Mesendoderm (in vitro differentiated cells): ENCODE results near the gene CNOT1.

ENCODE experiments used
- DNase-seq: peaks from one replicate; pipeline ENCODE4 v3.0.0; 2013
- H2AK5ac ChIP-seq: 2 replicates; pipeline ENCODE4 v1.6.1; 2013; ENCODE audit warnings: low read length, inconsistent platforms
- H2BK120ac ChIP-seq: 2 replicates; pipeline ENCODE4 v1.6.1; 2013; ENCODE audit warnings: low read depth, mild to moderate bottlenecking, low read length, moderate library complexity, mixed read lengths
- H2BK15ac ChIP-seq: replicated peaks from 2 replicates; pipeline ENCODE4 v1.6.1; 2013; ENCODE audit warnings: low read depth, mild to moderate bottlenecking, moderate library complexity
- H2BK5ac ChIP-seq: 2 replicates; pipeline ENCODE4 v1.6.1; 2013; ENCODE audit warnings: low read length, inconsistent platforms
- H3K18ac ChIP-seq: 2 replicates; pipeline ENCODE4 v1.6.1; 2013; ENCODE audit warnings: mild to moderate bottlenecking, low read length, mixed read lengths
- H3K23ac ChIP-seq: one replicate; pipeline ENCODE4 v1.6.1; 2013; ENCODE audit warnings: low read length
- H3K27ac ChIP-seq: 2 replicates; pipeline ENCODE4 v1.5.1; 2013; ENCODE audit warnings: low read depth, mild to moderate bottlenecking, inconsistent platforms, low read length, moderate library complexity
- H3K27me3 ChIP-seq: 2 replicates; pipeline ENCODE4 v1.6.1; 2013; ENCODE audit warnings: low read length, control low read depth, mild to moderate bottlenecking, inconsistent platforms; ENCODE audit not compliant: insufficient read depth, poor library complexity
- H3K36me3 ChIP-seq: 2 replicates; pipeline ENCODE4 v1.6.1; 2013; ENCODE audit warnings: low read length, inconsistent platforms; ENCODE audit not compliant: control insufficient read depth, insufficient read depth
- H3K4ac ChIP-seq: one replicate; pipeline ENCODE4 v1.6.1; 2013; ENCODE audit warnings: low read depth, mild to moderate bottlenecking, low read length, moderate library complexity
- H3K4me1 ChIP-seq: 2 replicates; pipeline ENCODE4 v1.6.1; 2013; ENCODE audit warnings: low read depth, low read length, inconsistent platforms; ENCODE audit not compliant: control insufficient read depth
- H3K4me2 ChIP-seq: 2 replicates; pipeline ENCODE4 v1.6.1; 2013; ENCODE audit warnings: low read length
- H3K4me3 ChIP-seq: 2 replicates; pipeline ENCODE4 v1.5.1; 2013; ENCODE audit warnings: mild to moderate bottlenecking, low read length
- H3K56ac ChIP-seq: one replicate; pipeline ENCODE4 v1.6.1; 2013; ENCODE audit warnings: low read length
- H3K79me1 ChIP-seq: 2 replicates; pipeline ENCODE4 v1.6.1; 2013; ENCODE audit warnings: low read length, inconsistent platforms
- H3K79me2 ChIP-seq: 2 replicates; pipeline ENCODE4 v1.6.1; 2013; ENCODE audit warnings: mild to moderate bottlenecking, low read length; ENCODE audit not compliant: control insufficient read depth, insufficient read depth
- H3K9ac ChIP-seq: 2 replicates; pipeline ENCODE4 v1.6.1; 2013; ENCODE audit warnings: low read length, inconsistent platforms
- H4K5ac ChIP-seq: one replicate; pipeline ENCODE4 v1.6.1; 2013; ENCODE audit warnings: low read length
- H4K8ac ChIP-seq: one replicate; pipeline ENCODE4 v1.6.1; 2013; ENCODE audit warnings: low read depth, mild to moderate bottlenecking, control low read depth, low read length, moderate library complexity
- WGBS: extraction: QIAGEN DNeasy Blood & Tissue Kit; methylation state at CpG from one replicate; pipeline ENCODE4 v1.1.7; 2013; ENCODE audit warnings: low lambda C conversion rate, missing lambda C conversion rate; ENCODE audit not compliant: insufficient coverage; ENCODE audit errors: extremely low coverage; 5-methylcytosine and 5-hydroxymethylcytosine counted together

Gene CNOT1

DNA sequence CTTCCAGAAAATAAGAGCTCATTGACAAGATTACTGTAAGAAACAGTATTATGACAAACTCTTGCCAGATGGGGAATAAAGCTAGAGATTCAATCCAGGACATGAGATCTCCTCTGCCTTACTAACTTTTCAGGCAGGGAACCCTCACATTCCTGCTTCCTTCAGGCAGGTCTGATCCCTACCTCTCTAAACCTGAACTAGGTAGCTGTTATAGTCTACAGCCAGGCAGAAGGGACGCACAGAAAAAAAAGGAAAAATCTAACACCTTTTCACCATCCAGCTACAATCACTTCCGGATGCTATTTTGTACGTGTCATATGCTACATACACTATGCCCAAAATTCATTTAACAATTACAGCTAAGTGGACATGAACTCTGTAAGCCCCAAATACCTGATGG lies 41.2 kb downstream of the CNOT1 start:
- H3K27me3 ChIP-seq, result no peaks in the 10 kb centered on the region
- H3K18ac ChIP-seq, result no peak overlapping the region
- no peak overlapping the region for H4K5ac ChIP-seq
- H2BK120ac ChIP-seq, result no peak overlapping the region
- H3K79me2 ChIP-seq, result peaks cover 4% of the 10 kb centered on the region
- H3K4me1 ChIP-seq, result no peaks in the 10 kb centered on the region
- H2AK5ac ChIP-seq, result no peak overlapping the region
- no peak overlapping the region for H3K56ac ChIP-seq
- no peak overlapping the region for H3K9ac ChIP-seq
- H3K36me3 ChIP-seq, result peaks cover 5% of the 10 kb centered on the region
- H4K8ac ChIP-seq, result no peak overlapping the region
- no peak overlapping the region for H3K23ac ChIP-seq
- DNase-seq, result no peak
- no peak overlapping the region for H3K4ac ChIP-seq
- no peak overlapping the region for H3K27ac ChIP-seq
- peaks cover 3% of the 10 kb centered on the region for H3K79me1 ChIP-seq
- H3K4me2 ChIP-seq, result no peak overlapping the region
- H2BK15ac ChIP-seq, result no peak overlapping the region
- H3K4me3 ChIP-seq, result no peak overlapping the region
- H2BK5ac ChIP-seq, result no peak overlapping the region
- WGBS, result no CpG with 5 or more reads among the region's 3 CpGs

DNA sequence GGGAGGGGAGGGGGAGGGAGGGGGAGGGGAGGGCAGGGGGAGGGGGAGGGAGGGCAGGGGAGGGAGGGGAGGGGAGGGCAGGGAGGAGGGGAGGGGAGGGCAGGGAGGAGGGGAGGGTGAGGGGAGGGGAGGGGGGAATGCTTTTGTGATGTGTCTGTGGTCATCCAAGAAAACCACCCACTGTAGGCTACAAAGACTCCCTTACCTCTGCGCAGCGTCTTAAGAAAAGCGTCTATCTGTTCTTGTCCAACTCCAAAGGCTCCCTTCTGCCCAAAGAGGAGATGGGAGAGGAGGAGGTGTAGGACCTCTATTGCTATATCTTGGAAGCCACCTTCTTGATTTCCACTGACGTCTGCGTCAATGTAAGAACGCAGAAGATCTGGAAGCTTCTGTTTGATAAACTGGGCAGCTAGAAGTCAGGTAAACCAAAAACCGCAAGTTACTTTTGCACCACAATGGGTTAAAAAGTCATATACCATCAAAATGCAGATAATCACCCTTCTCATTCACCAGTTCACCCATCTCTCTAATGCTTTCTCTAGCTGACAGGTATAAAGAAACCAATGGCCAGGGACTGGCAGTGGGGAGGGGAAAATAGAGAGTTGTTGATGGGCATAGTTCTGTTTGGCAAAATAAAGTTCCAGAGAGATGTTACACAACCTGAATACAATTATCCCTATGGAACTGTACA lies 43.1 kb downstream of the CNOT1 start:
- no peak for DNase-seq
- Histone ChIP-seq H3K4me2 (no peak overlapping the region), H3K36me3 (peaks cover 2% of the 10 kb centered on the region)

DNA sequence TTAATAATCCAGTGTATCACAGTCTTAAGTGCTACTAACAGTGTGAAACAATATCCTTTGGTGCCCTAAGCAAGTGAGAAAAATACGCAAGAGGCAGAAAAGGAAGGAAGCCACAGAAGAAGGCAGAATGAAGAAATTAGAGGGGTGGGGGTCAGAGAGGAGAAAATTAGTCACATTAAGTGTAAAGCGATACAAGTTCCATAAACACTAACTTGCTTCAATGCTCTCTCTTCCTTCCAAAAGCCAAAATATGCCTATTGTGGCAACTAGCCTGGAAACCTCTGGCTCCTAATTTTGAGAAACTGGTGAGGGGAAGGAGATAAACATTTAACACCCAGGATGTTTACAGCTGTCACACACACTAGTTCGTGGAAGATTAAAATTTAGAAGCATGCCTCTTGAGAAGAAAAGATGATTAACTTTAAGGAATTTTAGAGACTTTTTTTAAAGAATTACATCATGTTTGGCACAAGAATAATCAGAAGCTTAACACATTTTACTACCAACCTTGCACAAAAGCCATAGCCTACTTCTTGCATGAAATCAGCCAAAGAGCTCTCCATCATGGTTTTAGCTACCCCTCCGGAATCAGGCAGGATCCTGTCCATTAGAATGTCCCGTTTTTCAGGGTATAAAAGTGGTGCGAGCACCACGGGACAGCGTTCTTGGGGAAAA lies 44.7 kb downstream of the CNOT1 start:
- H3K4me1 ChIP-seq, result no peaks in the 10 kb centered on the region
- no peak overlapping the region for H3K4me3 ChIP-seq
- H3K23ac ChIP-seq, result no peak overlapping the region
- no peak overlapping the region for H4K5ac ChIP-seq
- H2BK5ac ChIP-seq, result no peak overlapping the region
- no peak overlapping the region for H2AK5ac ChIP-seq
- H4K8ac ChIP-seq, result peak overlapping the region; percentile 28
- peaks cover 2% of the 10 kb centered on the region for H3K36me3 ChIP-seq
- no peaks in the 10 kb centered on the region for H3K79me2 ChIP-seq
- no peak overlapping the region for H3K4ac ChIP-seq
- no peak overlapping the region for H3K18ac ChIP-seq
- H2BK15ac ChIP-seq, result no peak overlapping the region
- no peak overlapping the region for H3K9ac ChIP-seq
- no peak overlapping the region for H3K4me2 ChIP-seq
- no CpG with 5 or more reads among the region's 8 CpGs for WGBS
- no peak overlapping the region for H3K56ac ChIP-seq
- no peak overlapping the region for H3K27ac ChIP-seq
- peaks cover 1% of the 10 kb centered on the region for H3K79me1 ChIP-seq
- H3K27me3 ChIP-seq, result no peaks in the 10 kb centered on the region
- DNase-seq, result no peak
- H2BK120ac ChIP-seq, result no peak overlapping the region

More for the DNA sequence above, 43.1 kb downstream of the CNOT1 start:
- Histone ChIP-seq H3K27ac (no peak overlapping the region), H3K4me3 (no peak overlapping the region), H3K23ac (no peak overlapping the region), H2AK5ac (no peak overlapping the region), H3K56ac (no peak overlapping the region), H2BK120ac (no peak overlapping the region), H2BK5ac (no peak overlapping the region), H3K79me2 (peaks cover 2% of the 10 kb centered on the region), H3K18ac (no peak overlapping the region), H3K27me3 (no peaks in the 10 kb centered on the region), H3K9ac (no peak overlapping the region), H2BK15ac (no peak overlapping the region), H3K79me1 (peaks cover 1% of the 10 kb centered on the region), H4K8ac (no peak overlapping the region), H3K4me1 (no peaks in the 10 kb centered on the region), H3K4ac (no peak overlapping the region), H4K5ac (no peak overlapping the region)
- WGBS, result no CpG with 5 or more reads among the region's 7 CpGs

DNA sequence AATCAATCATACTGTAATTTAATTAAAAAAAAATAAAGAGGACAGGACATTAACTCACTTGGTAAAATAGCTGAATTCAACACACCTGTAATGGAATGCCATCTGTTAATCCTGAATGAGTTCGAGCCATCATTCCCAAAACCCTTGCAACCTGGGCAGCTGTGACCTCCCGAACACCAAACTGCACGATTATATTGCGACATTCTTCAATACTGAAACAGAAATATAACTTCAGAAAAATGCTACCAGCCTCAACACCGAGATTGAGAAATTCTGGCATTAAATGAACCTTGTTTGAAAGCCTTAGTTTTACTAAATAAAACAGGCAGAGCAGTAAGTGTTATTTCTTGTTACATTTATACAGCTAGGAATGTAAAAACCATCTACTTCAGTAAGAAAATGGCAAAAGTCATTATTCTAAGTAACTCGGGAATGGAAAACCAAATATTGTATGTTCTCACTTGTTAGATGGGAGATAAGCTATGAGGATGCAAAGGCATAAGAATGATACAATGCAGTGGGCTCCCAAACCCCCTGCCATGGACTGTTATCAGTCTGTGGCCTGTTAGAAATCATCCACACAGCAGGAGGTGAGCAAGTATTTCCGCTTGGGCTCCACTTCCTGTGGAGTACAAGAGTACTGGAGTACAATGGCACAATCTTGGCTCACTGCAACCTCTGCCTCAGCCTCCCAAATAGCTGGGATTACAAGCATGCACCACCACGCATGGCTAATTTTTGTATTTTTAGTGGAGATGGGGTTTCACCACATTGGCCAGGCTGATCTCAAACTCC lies 46.5 kb downstream of the CNOT1 start:
- no peak overlapping the region for H3K23ac ChIP-seq
- H2BK5ac ChIP-seq, result no peak overlapping the region
- no peak overlapping the region for H4K8ac ChIP-seq
- no peak overlapping the region for H3K9ac ChIP-seq
- no peaks in the 10 kb centered on the region for H3K79me1 ChIP-seq
- H3K27ac ChIP-seq, result no peak overlapping the region
- H3K4me1 ChIP-seq, result no peaks in the 10 kb centered on the region
- H3K27me3 ChIP-seq, result no peaks in the 10 kb centered on the region
- no peak overlapping the region for H4K5ac ChIP-seq
- H3K18ac ChIP-seq, result no peak overlapping the region
- H3K4ac ChIP-seq, result no peak overlapping the region
- no peak overlapping the region for H2BK15ac ChIP-seq
- H2BK120ac ChIP-seq, result no peak overlapping the region
- H3K36me3 ChIP-seq, result peaks cover 5% of the 10 kb centered on the region
- no peak overlapping the region for H2AK5ac ChIP-seq
- DNase-seq, result peak; percentile 91
- no peak overlapping the region for H3K4me3 ChIP-seq
- no peaks in the 10 kb centered on the region for H3K79me2 ChIP-seq
- no peak overlapping the region for H3K56ac ChIP-seq
- no peak overlapping the region for H3K4me2 ChIP-seq
- no CpG with 5 or more reads among the region's 8 CpGs for WGBS

DNA sequence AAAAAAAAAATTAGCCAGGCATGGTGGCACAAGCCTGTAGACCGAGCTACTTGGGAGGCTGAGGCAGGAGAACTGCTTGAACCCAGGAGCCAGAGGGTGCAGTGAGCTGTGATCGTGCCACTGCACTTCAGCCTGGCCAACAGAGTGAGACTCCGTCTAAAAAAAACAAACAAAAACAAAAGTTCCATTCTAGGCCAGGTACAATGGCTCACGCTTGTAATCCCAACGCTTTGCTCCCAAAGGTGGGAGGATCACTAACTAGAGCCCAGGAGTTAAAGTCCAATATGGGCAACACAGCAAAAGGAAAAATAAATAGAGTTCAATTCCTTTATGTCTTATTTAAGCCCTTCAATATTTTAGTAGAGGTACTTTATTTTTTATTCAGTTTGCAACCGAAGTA lies 47.5 kb downstream of the CNOT1 start:
- no peaks in the 10 kb centered on the region for H3K27me3 ChIP-seq
- no peak overlapping the region for H2AK5ac ChIP-seq
- H3K4me2 ChIP-seq, result no peak overlapping the region
- H4K8ac ChIP-seq, result no peak overlapping the region
- H3K9ac ChIP-seq, result no peak overlapping the region
- no peak overlapping the region for H3K56ac ChIP-seq
- H3K79me1 ChIP-seq, result no peaks in the 10 kb centered on the region
- no peak overlapping the region for H3K4me3 ChIP-seq
- H2BK120ac ChIP-seq, result no peak overlapping the region
- no peak overlapping the region for H3K4ac ChIP-seq
- no peak for DNase-seq
- no peaks in the 10 kb centered on the region for H3K79me2 ChIP-seq
- H3K4me1 ChIP-seq, result no peaks in the 10 kb centered on the region
- no peak overlapping the region for H4K5ac ChIP-seq
- no peak overlapping the region for H2BK5ac ChIP-seq
- peaks cover 5% of the 10 kb centered on the region for H3K36me3 ChIP-seq
- no peak overlapping the region for H3K27ac ChIP-seq
- H2BK15ac ChIP-seq, result no peak overlapping the region
- no peak overlapping the region for H3K18ac ChIP-seq
- H3K23ac ChIP-seq, result no peak overlapping the region
- no CpG with 5 or more reads among the region's 6 CpGs for WGBS
